NCI-H1105 (cell line): ENCODE measurements around the gene KLC4.
"Not testable (repeated sequence)": the region's sequence is repeated elsewhere in the genome, so short reads cannot be mapped to it uniquely, and the experiment has no call there.

Source experiments
- DNase-seq: peaks from one replicate; lab custom pipeline; 2025; lab: John Stamatoyannopoulos, UW

The KLC4 gene

GRCh38 chr6:43070028-43070632 is 10.7 kb downstream of the KLC4 start:
- DNase-seq = peak; percentile 13

- no peak for DNase-seq
Measured at GRCh38 chr6:43074847-43075669, 15.6 kb downstream of the KLC4 start.

GRCh38 chr6:43075670-43076463 is 16.4 kb downstream of the KLC4 start, which contains the start of gene PTK7:
PTK7 (plus strand) TSS chr6:43076314; CDS start chr6:43076489, 175 bp downstream.
- DNase-seq = peak; percentile 86

- peak; percentile 39 for DNase-seq
Measured at GRCh38 chr6:43076464-43077332, 17.3 kb downstream of the KLC4 start.

- no peak for DNase-seq
Measured at GRCh38 chr6:43077333-43077809, 17.9 kb downstream of the KLC4 start.

- DNase-seq = no peak
Measured at GRCh38 chr6:43077981-43078511, 18.6 kb downstream of the KLC4 start.

GRCh38 chr6:43078691-43079090 is 19.3 kb downstream of the KLC4 start:
- no peak for DNase-seq

GRCh38 chr6:43081043-43081442 is 21.6 kb downstream of the KLC4 start:
- no peak for DNase-seq

GRCh38 chr6:43081922-43082321 is 22.5 kb downstream of the KLC4 start:
- not testable (repeated sequence) for DNase-seq

- DNase-seq = no peak
Measured at GRCh38 chr6:43082806-43083655, 23.6 kb downstream of the KLC4 start.

- no peak for DNase-seq
Measured at GRCh38 chr6:43086022-43086658, 26.7 kb downstream of the KLC4 start.

- DNase-seq = no peak
Measured at GRCh38 chr6:43088654-43089056, 29.2 kb downstream of the KLC4 start.

GRCh38 chr6:43089467-43089866 is 30.0 kb downstream of the KLC4 start:
- no peak for DNase-seq

- DNase-seq = no peak
Measured at GRCh38 chr6:43089874-43090558, 30.6 kb downstream of the KLC4 start.

GRCh38 chr6:43090559-43090956 is 31.1 kb downstream of the KLC4 start:
- no peak for DNase-seq

- no peak for DNase-seq
Measured at GRCh38 chr6:43091020-43091419, 31.6 kb downstream of the KLC4 start.

GRCh38 chr6:43091436-43091991 is 32.1 kb downstream of the KLC4 start:
- DNase-seq = no peak

- DNase-seq = no peak
Measured at GRCh38 chr6:43092635-43093034, 33.2 kb downstream of the KLC4 start.
